ENCODE measurements around the gene TRERF1.

DNA sequence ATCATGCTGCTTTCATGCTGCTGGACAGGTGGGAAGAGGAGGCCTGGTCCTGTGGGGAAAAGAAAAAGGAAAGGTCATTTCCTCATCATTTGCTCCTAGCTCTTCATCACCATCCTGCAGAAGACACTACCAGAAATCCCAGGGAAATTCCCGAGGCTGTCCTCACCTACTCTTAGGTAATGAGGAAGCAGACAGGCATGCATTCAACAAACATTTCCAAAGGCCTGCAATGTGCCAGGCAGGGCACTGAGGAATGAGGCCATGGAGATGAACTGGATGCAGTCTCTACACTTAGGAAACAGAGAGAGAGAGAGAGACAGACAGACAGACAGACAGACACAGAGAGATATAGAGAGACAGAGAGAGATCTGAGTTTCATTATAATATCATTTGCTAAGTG is 151.0 kb downstream of the TRERF1 start:
- TF ChIP-seq POLR2A (IDR thresholded peaks at IDR 0.05) = no peak
- TF ChIP-seq, protein P1, sequence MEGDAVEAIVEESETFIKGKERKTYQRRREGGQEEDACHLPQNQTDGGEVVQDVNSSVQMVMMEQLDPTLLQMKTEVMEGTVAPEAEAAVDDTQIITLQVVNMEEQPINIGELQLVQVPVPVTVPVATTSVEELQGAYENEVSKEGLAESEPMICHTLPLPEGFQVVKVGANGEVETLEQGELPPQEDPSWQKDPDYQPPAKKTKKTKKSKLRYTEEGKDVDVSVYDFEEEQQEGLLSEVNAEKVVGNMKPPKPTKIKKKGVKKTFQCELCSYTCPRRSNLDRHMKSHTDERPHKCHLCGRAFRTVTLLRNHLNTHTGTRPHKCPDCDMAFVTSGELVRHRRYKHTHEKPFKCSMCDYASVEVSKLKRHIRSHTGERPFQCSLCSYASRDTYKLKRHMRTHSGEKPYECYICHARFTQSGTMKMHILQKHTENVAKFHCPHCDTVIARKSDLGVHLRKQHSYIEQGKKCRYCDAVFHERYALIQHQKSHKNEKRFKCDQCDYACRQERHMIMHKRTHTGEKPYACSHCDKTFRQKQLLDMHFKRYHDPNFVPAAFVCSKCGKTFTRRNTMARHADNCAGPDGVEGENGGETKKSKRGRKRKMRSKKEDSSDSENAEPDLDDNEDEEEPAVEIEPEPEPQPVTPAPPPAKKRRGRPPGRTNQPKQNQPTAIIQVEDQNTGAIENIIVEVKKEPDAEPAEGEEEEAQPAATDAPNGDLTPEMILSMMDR (IDR thresholded peaks at IDR 0.05) = no peak

Data from transverse colon (tissue), 3 donors.